ENCODE results near the gene NPFFR1.
"Not testable (repeated sequence)": the region's sequence is repeated elsewhere in the genome, so short reads cannot be mapped to it uniquely, and the experiment has no call there.

NPFFR1 gene

GRCh38 chr10:70254778-70255328 lies 29.0 kb downstream of the NPFFR1 start:
- DNase-seq = no peak

GRCh38 chr10:70253878-70254765 lies 29.7 kb downstream of the NPFFR1 start:
- DNase-seq = no peak

GRCh38 chr10:70250961-70251680 lies 32.7 kb downstream of the NPFFR1 start:
- no peak for DNase-seq

GRCh38 chr10:70247360-70247759 lies 36.4 kb downstream of the NPFFR1 start:
- no peak for DNase-seq

GRCh38 chr10:70241081-70241480 lies 42.7 kb downstream of the NPFFR1 start:
- DNase-seq = no peak

GRCh38 chr10:70239986-70240385 lies 43.8 kb downstream of the NPFFR1 start:
- not testable (repeated sequence) for DNase-seq

GRCh38 chr10:70239077-70239976 lies 44.5 kb downstream of the NPFFR1 start:
- not testable (repeated sequence) for DNase-seq

- not testable (repeated sequence) for DNase-seq
These were observed 45.8 kb downstream of the NPFFR1 start for GRCh38 chr10:70237958-70238536.

GRCh38 chr10:70234668-70235447 lies 48.9 kb downstream of the NPFFR1 start:
- DNase-seq = no peak

- DNase-seq = no peak
These were observed 49.9 kb downstream of the NPFFR1 start for GRCh38 chr10:70233939-70234300.

GRCh38 chr10:70233109-70233938 lies 50.5 kb downstream of the NPFFR1 start, which contains the start of gene PPA1:
TSS of gene PPA1 (minus strand) at chr10:70233429. CDS start at chr10:70233327, 102 bp downstream.
- peak; percentile 99 for DNase-seq

- DNase-seq = no peak
These were observed 51.0 kb downstream of the NPFFR1 start for GRCh38 chr10:70232859-70233108.

- DNase-seq = peak; percentile 53
These were observed 51.5 kb downstream of the NPFFR1 start for GRCh38 chr10:70232155-70232858.

- no peak for DNase-seq
These were observed 55.3 kb downstream of the NPFFR1 start for GRCh38 chr10:70228491-70228890.

GRCh38 chr10:70227548-70228320 lies 56.1 kb downstream of the NPFFR1 start:
- no peak for DNase-seq

- DNase-seq = no peak
These were observed 60.1 kb downstream of the NPFFR1 start for GRCh38 chr10:70223728-70224127.

- not testable (repeated sequence) for DNase-seq
These were observed 60.9 kb downstream of the NPFFR1 start for GRCh38 chr10:70222811-70223447.

- no peak for DNase-seq
These were observed 61.4 kb downstream of the NPFFR1 start for GRCh38 chr10:70222340-70222794.

GRCh38 chr10:70221030-70221429 lies 62.8 kb downstream of the NPFFR1 start:
- DNase-seq = no peak

Data from CD4-positive, alpha-beta T cell treated with Interleukin-12 subunit alpha and Interleukin-12 subunit beta, for 1 hour (primary cell).